Endothelial cell of umbilical vein (primary cell): ENCODE results near the gene SCUBE3.

Experiments used
- EZH2 ChIP-seq: IDR thresholded peaks from 2 replicates; pipeline ENCODE4 v1.6.1; 2012; ENCODE audit warnings: borderline replicate concordance, low read depth, mild to moderate bottlenecking, moderate library complexity, low read length, inconsistent platforms; ENCODE audit not compliant: severe bottlenecking
- GATA2 ChIP-seq: IDR thresholded peaks from 2 replicates; pipeline ENCODE4 v1.7.0; 2011; ENCODE audit warnings: low read depth, mild to moderate bottlenecking, moderate library complexity, mixed read lengths, low read length; ENCODE audit not compliant: insufficient read length, insufficient read depth
- POLR2A ChIP-seq: IDR thresholded peaks from 2 replicates; pipeline ENCODE4 v1.6.1; 2012; ENCODE audit warnings: low read depth, mild to moderate bottlenecking, control low read depth, low read length
- POLR2AphosphoS5 ChIP-seq: IDR thresholded peaks from 2 replicates; pipeline ENCODE4 v1.6.1; 2012; ENCODE audit warnings: low read depth, mild to moderate bottlenecking, control low read depth, low read length, moderate library complexity; ENCODE audit not compliant: insufficient read depth
- TF ChIP-seq, protein P1 (sequence below), 2 donors: IDR thresholded peaks; 1 replicate in 1 of 2; 2 replicates in 1 of 2; pipeline ENCODE4 v1.5.1; 2011; ENCODE audit warnings: low read length in 2 of 2, mild to moderate bottlenecking in 2 of 2, moderate library complexity in 2 of 2, control low read depth in 1 of 2, inconsistent platforms in 1 of 2, low read depth in 1 of 2; ENCODE audit not compliant: insufficient read depth in 1 of 2; ENCODE audit errors: extremely low read depth in 1 of 2

DNA sequence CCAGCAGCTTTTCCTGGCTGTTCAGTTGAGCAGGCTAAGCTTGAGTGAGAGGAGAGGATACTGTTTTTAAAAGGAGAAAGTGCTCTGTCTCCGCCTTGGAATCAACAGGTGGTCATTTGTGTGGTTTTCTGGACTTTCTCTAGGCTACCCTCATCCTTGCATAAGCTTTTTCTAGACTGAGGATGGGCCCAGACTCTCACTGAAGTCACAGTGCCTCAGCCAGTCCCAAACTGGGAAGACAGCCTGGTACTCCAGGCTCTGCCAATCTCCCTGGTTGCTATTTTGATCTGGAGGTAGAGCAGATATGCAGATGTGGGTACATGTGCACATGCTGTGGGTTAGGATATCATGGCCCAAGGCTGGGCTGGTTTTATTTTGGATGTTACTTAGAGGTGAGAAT, 7.0 kb downstream of the SCUBE3 start:
- TF ChIP-seq, protein P1, sequence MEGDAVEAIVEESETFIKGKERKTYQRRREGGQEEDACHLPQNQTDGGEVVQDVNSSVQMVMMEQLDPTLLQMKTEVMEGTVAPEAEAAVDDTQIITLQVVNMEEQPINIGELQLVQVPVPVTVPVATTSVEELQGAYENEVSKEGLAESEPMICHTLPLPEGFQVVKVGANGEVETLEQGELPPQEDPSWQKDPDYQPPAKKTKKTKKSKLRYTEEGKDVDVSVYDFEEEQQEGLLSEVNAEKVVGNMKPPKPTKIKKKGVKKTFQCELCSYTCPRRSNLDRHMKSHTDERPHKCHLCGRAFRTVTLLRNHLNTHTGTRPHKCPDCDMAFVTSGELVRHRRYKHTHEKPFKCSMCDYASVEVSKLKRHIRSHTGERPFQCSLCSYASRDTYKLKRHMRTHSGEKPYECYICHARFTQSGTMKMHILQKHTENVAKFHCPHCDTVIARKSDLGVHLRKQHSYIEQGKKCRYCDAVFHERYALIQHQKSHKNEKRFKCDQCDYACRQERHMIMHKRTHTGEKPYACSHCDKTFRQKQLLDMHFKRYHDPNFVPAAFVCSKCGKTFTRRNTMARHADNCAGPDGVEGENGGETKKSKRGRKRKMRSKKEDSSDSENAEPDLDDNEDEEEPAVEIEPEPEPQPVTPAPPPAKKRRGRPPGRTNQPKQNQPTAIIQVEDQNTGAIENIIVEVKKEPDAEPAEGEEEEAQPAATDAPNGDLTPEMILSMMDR (IDR thresholded peaks at IDR 0.05; ENCODE audit: extremely low read depth in 1 of 2, insufficient read depth in 1 of 2, low read depth in 1 of 2, low read length in 2 of 2) = no peak
- no peak for TF ChIP-seq EZH2
- TF ChIP-seq GATA2 = no peak
- TF ChIP-seq POLR2AphosphoS5 = no peak
- no peak for TF ChIP-seq POLR2A
